Prostate gland (tissue), 2 donors: ENCODE results near the gene RAB11FIP2.

Experiments
- CTCF ChIP-seq, 4 experiments: fragments of 200-600 bp in 2 of 4; fragments of 450-650 bp in 2 of 4; sonication (generic) in 2 of 4; IDR thresholded peaks; 1 replicate in 3 of 4; 2 replicates in 1 of 4; pipeline ENCODE4 v1.5.1; 2016 to 2019; ENCODE audit warnings: antibody characterized with exemption in 4 of 4, mild to moderate bottlenecking in 2 of 4, moderate library complexity in 2 of 4
- POLR2A ChIP-seq: fragments of 450-650 bp; IDR thresholded peaks from one replicate; pipeline ENCODE4 v1.6.1; 2016; ENCODE audit warnings: antibody characterized with exemption, mild to moderate bottlenecking

- TF ChIP-seq CTCF (IDR thresholded peaks at IDR 0.05) (no peak), POLR2A (no peak)
Measured at GRCh38 chr10:117955176-117955575, 91.6 kb downstream of the RAB11FIP2 start.
